A549 (cell line): ENCODE data around the gene PTPRN2. TPM values are rescaled to one million over a fixed set of nuclear protein-coding genes. Genes with fewer than 3 reads are reported as not detected.

Source experiments
- ATAC-seq, 2 experiments: fragments of 200-7000 bp in 1 of 2; fragments of >200 bp in 1 of 2; cut with Nextera tagmentation in 1 of 2; cut with Tn5 transposase in 1 of 2; 3 replicates each; pipeline versions ENCODE4 v1.8.0 to v1.9.1; 2018 to 2020; ENCODE audit warnings: mild to moderate bottlenecking in 1 of 2, moderate library complexity in 1 of 2
- CTCF ChIA-PET: fragments of 300-600 bp; sonication (Branson Sonifier 250); formaldehyde crosslinking; extraction: SDS; loops from one replicate; lab custom pipeline; 2021; ENCODE audit warnings: antibody characterized with exemption, inconsistent platforms; lab: Yijun Ruan, JAX
- POLR2A ChIA-PET: fragments of 350-600 bp; formaldehyde crosslinking; extraction: SDS; loops from one replicate; lab custom pipeline; 2021; ENCODE audit warnings: antibody characterized with exemption, inconsistent platforms; lab: Yijun Ruan, JAX
- DNase-seq, 2 experiments: peaks; one replicate each; pipeline versions ENCODE4 v3.0.0 to v3.0.0-alpha.2; 2011 to 2016; ENCODE audit warnings: low read depth in 1 of 2, low spot score in 1 of 2
- FAIRE-seq: peaks from 2 replicates; lab custom pipeline; 2011; peaks lifted over from hg19 to GRCh38; lab: Jason Lieb, UNC
- H3K27ac ChIP-seq, 2 experiments: fragments of >200 bp; sonication (Bioruptor Twin); formaldehyde crosslinking; 3 replicates each; pipeline ENCODE4 v1.5.1; 2016 to 2017
- H3K4me1 ChIP-seq: fragments of >200 bp; sonication (Bioruptor Twin); formaldehyde crosslinking; 3 replicates; pipeline ENCODE4 v1.6.1; 2016
- H3K4me2 ChIP-seq: fragments of >200 bp; sonication (Bioruptor Twin); formaldehyde crosslinking; 3 replicates; pipeline ENCODE4 v1.6.1; 2016
- H3K4me3 ChIP-seq: fragments of >200 bp; sonication (Bioruptor Twin); formaldehyde crosslinking; 3 replicates; pipeline ENCODE4 v1.5.1; 2016
- H3K9me3 ChIP-seq: fragments of >200 bp; sonication (Bioruptor Twin); formaldehyde crosslinking; 3 replicates; pipeline ENCODE4 v1.6.1; 2016
- BHLHE40 ChIP-seq: IDR thresholded peaks from 2 replicates; pipeline ENCODE4 v1.6.1; 2012; ENCODE audit warnings: low read depth, low read length, inconsistent platforms
- CBX2 ChIP-seq: fragments of 200-600 bp; sonication (generic); IDR thresholded peaks from 2 replicates; pipeline ENCODE4 v1.6.1; 2016; ENCODE audit warnings: low read depth, mild to moderate bottlenecking, borderline replicate concordance
- CEBPB ChIP-seq, 2 experiments: fragments of >200 bp in 1 of 2; sonication (Bioruptor Twin) in 1 of 2; formaldehyde crosslinking in 1 of 2; IDR thresholded peaks; 2 replicates each; pipeline ENCODE4 v1.6.1; 2012 to 2016
- CHD2 ChIP-seq: fragments of 150-350 bp; IDR thresholded peaks from 2 replicates; pipeline ENCODE4 v1.6.1; 2014; ENCODE audit warnings: low read length; ENCODE audit not compliant: partially characterized antibody
- EHF ChIP-seq: fragments of 250-450 bp; sonication (Bioruptor Pico); IDR thresholded peaks from 2 replicates; pipeline ENCODE4 v1.5.0; 2020; ENCODE audit warnings: mild to moderate bottlenecking
- EHMT2 ChIP-seq: fragments of 200-600 bp; sonication (generic); IDR thresholded peaks from 2 replicates; pipeline ENCODE4 v1.6.1; 2016; ENCODE audit warnings: antibody characterized with exemption, low read depth, mild to moderate bottlenecking, moderate library complexity
- ELK1 ChIP-seq: fragments of 150-350 bp; IDR thresholded peaks from 2 replicates; pipeline ENCODE4 v1.6.1; 2014; ENCODE audit warnings: low read depth, mild to moderate bottlenecking, low read length
- EP300 ChIP-seq, 2 experiments: fragments of >200 bp; sonication (Bioruptor Twin); formaldehyde crosslinking; IDR thresholded peaks; 2 replicates in 1 of 2; 3 replicates in 1 of 2; pipeline ENCODE4 v1.6.1; 2016 to 2017
- ESRRA ChIP-seq: fragments of 150-350 bp; IDR thresholded peaks from 2 replicates; pipeline ENCODE4 v1.6.1; 2014; ENCODE audit warnings: mild to moderate bottlenecking, low read length, borderline replicate concordance
- FOSB ChIP-seq: fragments of 250-450 bp; sonication (Bioruptor Pico); IDR thresholded peaks from 2 replicates; pipeline ENCODE4 v1.5.0; 2020; ENCODE audit warnings: mild to moderate bottlenecking, moderate library complexity
- HEYL ChIP-seq: fragments of 250-450 bp; sonication (Bioruptor Pico); IDR thresholded peaks from 2 replicates; pipeline ENCODE4 v1.8.0; 2021; ENCODE audit warnings: mild to moderate bottlenecking, moderate library complexity
- HOXA7 ChIP-seq: fragments of 250-450 bp; sonication (Bioruptor Pico); IDR thresholded peaks from 2 replicates; pipeline ENCODE4 v1.5.0; 2020; ENCODE audit warnings: mild to moderate bottlenecking, moderate library complexity
- HOXB13 ChIP-seq: fragments of 250-450 bp; sonication (Bioruptor Pico); IDR thresholded peaks from 2 replicates; pipeline ENCODE4 v1.5.0; 2020; ENCODE audit warnings: low read depth, mild to moderate bottlenecking, moderate library complexity
- JUN ChIP-seq, 2 experiments: fragments of >200 bp; sonication (Bioruptor Twin); formaldehyde crosslinking; IDR thresholded peaks; 2 replicates in 1 of 2; 3 replicates in 1 of 2; pipeline ENCODE4 v1.6.1; 2016 to 2017
- JUNB ChIP-seq: fragments of >200 bp; sonication (Bioruptor Twin); formaldehyde crosslinking; IDR thresholded peaks from 2 replicates; pipeline ENCODE4 v1.6.1; 2016
- KDM1A ChIP-seq: fragments of 200-600 bp; sonication (generic); IDR thresholded peaks from 2 replicates; pipeline ENCODE4 v1.6.1; 2016; ENCODE audit warnings: low read depth, mild to moderate bottlenecking
- NFE2L2 ChIP-seq: fragments of 150-350 bp; conservative IDR thresholded peaks from 2 replicates; pipeline ENCODE4 v1.6.1; 2014; ENCODE audit warnings: low read length
- NPAS2 ChIP-seq: fragments of 250-450 bp; sonication (Bioruptor Pico); IDR thresholded peaks from 2 replicates; pipeline ENCODE4 v1.8.0; 2022; ENCODE audit warnings: mild to moderate bottlenecking, moderate library complexity, borderline replicate concordance
- NR3C1 ChIP-seq: fragments of >200 bp; sonication (Bioruptor Twin); formaldehyde crosslinking; IDR thresholded peaks from 3 replicates; pipeline ENCODE4 v1.6.1; 2017
- POLR2A ChIP-seq: IDR thresholded peaks from 2 replicates; pipeline ENCODE4 v1.6.1; 2012; ENCODE audit warnings: mild to moderate bottlenecking, low read length
- RAD21 ChIP-seq, 2 experiments: fragments of >200 bp in 1 of 2; sonication (Bioruptor Twin) in 1 of 2; formaldehyde crosslinking in 1 of 2; IDR thresholded peaks in 1 of 2; conservative IDR thresholded peaks in 1 of 2; 2 replicates in 1 of 2; 3 replicates in 1 of 2; pipeline ENCODE4 v1.6.1; 2012 to 2018; ENCODE audit warnings: inconsistent platforms in 1 of 2
- RNF2 ChIP-seq: fragments of 200-600 bp; sonication (generic); IDR thresholded peaks from 2 replicates; pipeline ENCODE4 v1.6.1; 2016; ENCODE audit warnings: low read depth, mild to moderate bottlenecking, antibody characterized with exemption, moderate library complexity, borderline replicate concordance
- SMC3 ChIP-seq: fragments of >200 bp; sonication (Bioruptor Twin); formaldehyde crosslinking; IDR thresholded peaks from 3 replicates; pipeline ENCODE4 v1.6.1; 2018; ENCODE audit warnings: inconsistent platforms
- SREBF2 ChIP-seq: fragments of 450-650 bp; IDR thresholded peaks from 2 replicates; pipeline ENCODE4 v1.6.1; 2014; ENCODE audit warnings: mild to moderate bottlenecking, moderate library complexity
- TP53 ChIP-seq: fragments of 250-450 bp; sonication (Bioruptor Pico); IDR thresholded peaks from 2 replicates; pipeline ENCODE4 v1.5.0; 2021; ENCODE audit warnings: mild to moderate bottlenecking, moderate library complexity
- ZC3H11A ChIP-seq: fragments of 450-650 bp; IDR thresholded peaks from 2 replicates; pipeline ENCODE4 v1.6.1; 2014; ENCODE audit warnings: antibody characterized with exemption, mild to moderate bottlenecking
- ZNF302 ChIP-seq: fragments of 250-450 bp; sonication (Bioruptor Pico); IDR thresholded peaks from 2 replicates; pipeline ENCODE4 v1.9.0; 2021; ENCODE audit warnings: inconsistent platforms, mild to moderate bottlenecking, moderate library complexity
- ZSCAN20 ChIP-seq: fragments of 250-450 bp; sonication (Bioruptor Pico); IDR thresholded peaks from 2 replicates; pipeline ENCODE4 v1.8.0; 2022; ENCODE audit warnings: mild to moderate bottlenecking, moderate library complexity
- whole genome bisulfite sequencing: methylation state at CpG from one replicate; pipeline ENCODE4 v1.1.6; 2017; ENCODE audit errors: missing lambda C conversion rate; 5-methylcytosine and 5-hydroxymethylcytosine counted together
- polyA plus RNA-seq, 4 experiments: library from polyadenylated mRNA; depleted of rRNA in 3 of 4; stranded (reverse); fragments of >200 nt; fragmentation: RNase III in 1 of 4; extraction: RNeasy Plus Mini Kit Qiagen cat#74134 plus additional on column Dnase treatment in 1 of 4; gene quantifications; 2 replicates in 3 of 4; 3 replicates in 1 of 4; pipeline ENCODE4 v1.2.3, GENCODE V29; 2011 to 2017
- TF ChIP-seq, protein P1 (sequence below): IDR thresholded peaks from 2 replicates; pipeline ENCODE4 v1.6.1; 2012
- TF ChIP-seq, protein P2 (sequence below): fragments of 250-450 bp; sonication (Bioruptor Pico); IDR thresholded peaks from 2 replicates; pipeline ENCODE4 v1.5.0; 2020; ENCODE audit warnings: low read depth, mild to moderate bottlenecking, moderate library complexity

The PTPRN2 gene
- polyA plus RNA-seq, 2 of the 4 experiments (the other 2 are of a cell fraction) = 0.41 to 1.2 TPM

GRCh38 chr7:158369290-158369689, 218.3 kb downstream of the PTPRN2 start:
- ChIA-PET POLR2A (no interaction called here), CTCF (no interaction called here)
- TF ChIP-seq CBX2 (no peak), NPAS2 (no peak), HEYL (CRISPR knock-in tag) (no peak), JUNB (no peak), JUN (IDR thresholded peaks at IDR 0.05) (no peak), EP300 (IDR thresholded peaks at IDR 0.05) (no peak), EHF (CRISPR knock-in tag) (no peak), CEBPB (IDR thresholded peaks at IDR 0.05) (no peak), FOSB (CRISPR knock-in tag) (no peak), KDM1A (no peak), POLR2A (no peak), EHMT2 (no peak), ELK1 (no peak), TP53 (CRISPR knock-in tag) (no peak), ZC3H11A (no peak), HOXA7 (CRISPR knock-in tag) (no peak), BHLHE40 (no peak)
- TF ChIP-seq, protein P1, sequence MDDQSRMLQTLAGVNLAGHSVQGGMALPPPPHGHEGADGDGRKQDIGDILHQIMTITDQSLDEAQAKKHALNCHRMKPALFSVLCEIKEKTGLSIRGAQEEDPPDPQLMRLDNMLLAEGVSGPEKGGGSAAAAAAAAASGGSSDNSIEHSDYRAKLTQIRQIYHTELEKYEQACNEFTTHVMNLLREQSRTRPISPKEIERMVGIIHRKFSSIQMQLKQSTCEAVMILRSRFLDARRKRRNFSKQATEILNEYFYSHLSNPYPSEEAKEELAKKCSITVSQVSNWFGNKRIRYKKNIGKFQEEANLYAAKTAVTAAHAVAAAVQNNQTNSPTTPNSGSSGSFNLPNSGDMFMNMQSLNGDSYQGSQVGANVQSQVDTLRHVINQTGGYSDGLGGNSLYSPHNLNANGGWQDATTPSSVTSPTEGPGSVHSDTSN = no peak
- TF ChIP-seq, protein P2, sequence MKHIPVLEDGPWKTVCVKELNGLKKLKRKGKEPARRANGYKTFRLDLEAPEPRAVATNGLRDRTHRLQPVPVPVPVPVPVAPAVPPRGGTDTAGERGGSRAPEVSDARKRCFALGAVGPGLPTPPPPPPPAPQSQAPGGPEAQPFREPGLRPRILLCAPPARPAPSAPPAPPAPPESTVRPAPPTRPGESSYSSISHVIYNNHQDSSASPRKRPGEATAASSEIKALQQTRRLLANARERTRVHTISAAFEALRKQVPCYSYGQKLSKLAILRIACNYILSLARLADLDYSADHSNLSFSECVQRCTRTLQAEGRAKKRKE (CRISPR knock-in tag) = no peak
- WGBS = 40% methylated on average over 6 of the region's 6 CpGs
- Histone ChIP-seq H3K4me1 (no peaks in the 10 kb centered on the region), H3K4me3 (no peak overlapping the region), H3K27ac (no peak overlapping the region), H3K4me2 (no peak overlapping the region), H3K9me3 (no peaks in the 10 kb centered on the region)
- FAIRE-seq (no peak), ATAC-seq (no peak), DNase-seq (no peak)

- no peak for TF ChIP-seq KDM1A
- no peak for TF ChIP-seq SREBF2
- no peak for TF ChIP-seq EP300 (IDR thresholded peaks at IDR 0.05)
- TF ChIP-seq POLR2A = no peak
- TF ChIP-seq NFE2L2 = no peak
- no peak for TF ChIP-seq ZNF302 (CRISPR knock-in tag)
- no peak for TF ChIP-seq ZSCAN20 (CRISPR knock-in tag)
- TF ChIP-seq NR3C1 = no peak
- TF ChIP-seq ESRRA = no peak
- POLR2A ChIA-PET = no interaction called here
- no peaks in the 10 kb centered on the region for H3K4me1 ChIP-seq
- H3K4me2 ChIP-seq = no peak overlapping the region
- no peak overlapping the region for H3K27ac ChIP-seq
- DNase-seq (no peak), FAIRE-seq (no peak), ATAC-seq (no peak)
- no peak overlapping the region for H3K4me3 ChIP-seq
- WGBS = 36% methylated on average over 7 of the region's 7 CpGs
- no peaks in the 10 kb centered on the region for H3K9me3 ChIP-seq
- CTCF ChIA-PET = no interaction called here
Measured at GRCh38 chr7:158368449-158368848, 219.2 kb downstream of the PTPRN2 start.

- FAIRE-seq = no peak
- 25% methylated on average over 3 of the region's 3 CpGs for whole genome bisulfite sequencing
Measured at GRCh38 chr7:158367634-158367982, 220.0 kb downstream of the PTPRN2 start.

More at GRCh38 chr7:158367634-158367982, 220.0 kb downstream of the PTPRN2 start:
- POLR2A ChIA-PET = no interaction called here
- CTCF ChIA-PET = interaction anchor here (1.1 kb wide), 1 partner anchor 40 kb away, joined by 3 read pairs; no protein-coding TSS in a partner anchor
- Histone ChIP-seq H3K9me3 (no peaks in the 10 kb centered on the region), H3K4me2 (no peak overlapping the region), H3K27ac (no peak overlapping the region), H3K4me1 (no peaks in the 10 kb centered on the region), H3K4me3 (no peak overlapping the region)
- no peak for ATAC-seq
- no peak for TF ChIP-seq CBX2
- no peak for TF ChIP-seq RAD21 (conservative IDR thresholded peaks at IDR 0.05 in 1 of 2, IDR thresholded peaks at IDR 0.05 in 1 of 2)
- no peak for TF ChIP-seq ZC3H11A
- no peak for TF ChIP-seq JUNB
- no peak for TF ChIP-seq RNF2
- no peak for TF ChIP-seq ZSCAN20 (CRISPR knock-in tag)
- TF ChIP-seq, protein P1 = no peak
- TF ChIP-seq BHLHE40 = no peak
- no peak for TF ChIP-seq HOXB13
- TF ChIP-seq CHD2 = no peak
- TF ChIP-seq SMC3 = no peak
- no peak for TF ChIP-seq HEYL (CRISPR knock-in tag)
- TF ChIP-seq TP53 (CRISPR knock-in tag) = no peak
- no peak for TF ChIP-seq EHF (CRISPR knock-in tag)
- TF ChIP-seq NPAS2 = no peak
- TF ChIP-seq, protein P2 (CRISPR knock-in tag) = no peak
- TF ChIP-seq, all 56 proteins: peak for 0
- no peak for DNase-seq
